ENCODE data around the gene SLC16A3. TPM values are rescaled to one million over a fixed set of nuclear protein-coding genes. Genes with fewer than 3 reads are reported as not detected.
A peak's percentile ranks its signal among the peaks of the same experiment; 100 is the strongest.

The SLC16A3 gene
- total RNA-seq, 1 donor, result 222 TPM

GRCh38 chr17:82262344-82262743 lies 33.5 kb downstream of the SLC16A3 start:
- Histone ChIP-seq H3K27me3 (ENCODE audit: insufficient read depth, low read length) (no peaks in the 10 kb centered on the region), H3K4me2 (ENCODE audit: insufficient read depth, low read length) (no peak overlapping the region), H3K9me3 (ENCODE audit: low read depth, low read length) (no peaks in the 10 kb centered on the region), H2AFZ (ENCODE audit: low read length) (no peak overlapping the region), H3K36me3 (ENCODE audit: insufficient read depth, low read length) (peaks cover 87% of the 10 kb centered on the region), H3K79me2 (ENCODE audit: insufficient read depth, low read length) (peaks cover 98% of the 10 kb centered on the region), H3K27ac (ENCODE audit: low read depth, low read length) (no peak overlapping the region), H3K4me3 (ENCODE audit: insufficient read depth, low read length) (no peak overlapping the region), H4K20me1 (ENCODE audit: insufficient read depth, low read length) (peaks cover 87% of the 10 kb centered on the region), H3K4me1 (ENCODE audit: insufficient read depth, low read length) (peaks cover 10% of the 10 kb centered on the region)
- no peak for DNase-seq (ENCODE audit: insufficient read length, low spot score, missing footprints)
- TF ChIP-seq CTCF (IDR thresholded peaks at IDR 0.05; ENCODE audit: extremely low read depth, low read depth, low read length), result no peak

- TF ChIP-seq CTCF (IDR thresholded peaks at IDR 0.05; ENCODE audit: extremely low read depth, low read depth, low read length), result no peak
- Histone ChIP-seq H3K4me1 (ENCODE audit: insufficient read depth, low read length) (peaks cover 19% of the 10 kb centered on the region), H4K20me1 (ENCODE audit: insufficient read depth, low read length) (peaks cover 88% of the 10 kb centered on the region), H2AFZ (ENCODE audit: low read length) (no peak overlapping the region), H3K4me3 (ENCODE audit: insufficient read depth, low read length) (no peak overlapping the region), H3K79me2 (ENCODE audit: insufficient read depth, low read length) (peaks cover 97% of the 10 kb centered on the region), H3K4me2 (ENCODE audit: insufficient read depth, low read length) (no peak overlapping the region), H3K27ac (ENCODE audit: low read depth, low read length) (no peak overlapping the region), H3K27me3 (ENCODE audit: insufficient read depth, low read length) (no peaks in the 10 kb centered on the region), H3K9me3 (ENCODE audit: low read depth, low read length) (no peaks in the 10 kb centered on the region), H3K36me3 (ENCODE audit: insufficient read depth, low read length) (peaks cover 78% of the 10 kb centered on the region)
- no peak for DNase-seq (ENCODE audit: insufficient read length, low spot score, missing footprints)
Measured at GRCh38 chr17:82263641-82264040, 34.8 kb downstream of the SLC16A3 start.

GRCh38 chr17:82266142-82266541 lies 37.3 kb downstream of the SLC16A3 start:
- no peak overlapping the region for H2AFZ ChIP-seq (ENCODE audit: low read length)
- peaks cover 94% of the 10 kb centered on the region for H4K20me1 ChIP-seq (ENCODE audit: insufficient read depth, low read length)
- peak; percentile 74 for DNase-seq (ENCODE audit: insufficient read length, low spot score, missing footprints)
- peak overlapping the region; percentile 60 for H3K27ac ChIP-seq (ENCODE audit: low read depth, low read length)
- peaks cover 74% of the 10 kb centered on the region for H3K36me3 ChIP-seq (ENCODE audit: insufficient read depth, low read length)
- no peak overlapping the region for H3K4me2 ChIP-seq (ENCODE audit: insufficient read depth, low read length)
- no peak for TF ChIP-seq CTCF (IDR thresholded peaks at IDR 0.05; ENCODE audit: extremely low read depth, low read depth, low read length)
- H3K9me3 ChIP-seq (ENCODE audit: low read depth, low read length), result no peaks in the 10 kb centered on the region
- H3K27me3 ChIP-seq (ENCODE audit: insufficient read depth, low read length), result no peaks in the 10 kb centered on the region
- no peak overlapping the region for H3K4me3 ChIP-seq (ENCODE audit: insufficient read depth, low read length)
- peaks cover 24% of the 10 kb centered on the region for H3K4me1 ChIP-seq (ENCODE audit: insufficient read depth, low read length)
- H3K79me2 ChIP-seq (ENCODE audit: insufficient read depth, low read length), result peaks cover 97% of the 10 kb centered on the region

- Histone ChIP-seq H3K9me3 (ENCODE audit: low read depth, low read length) (no peaks in the 10 kb centered on the region), H3K27me3 (ENCODE audit: insufficient read depth, low read length) (no peaks in the 10 kb centered on the region), H3K79me2 (ENCODE audit: insufficient read depth, low read length) (peaks cover 97% of the 10 kb centered on the region), H3K36me3 (ENCODE audit: insufficient read depth, low read length) (peaks cover 67% of the 10 kb centered on the region), H2AFZ (ENCODE audit: low read length) (no peak overlapping the region), H3K4me1 (ENCODE audit: insufficient read depth, low read length) (peaks cover 30% of the 10 kb centered on the region), H3K4me2 (ENCODE audit: insufficient read depth, low read length) (peak overlapping the region; percentile 80), H3K4me3 (ENCODE audit: insufficient read depth, low read length) (peak overlapping the region; percentile 44), H4K20me1 (ENCODE audit: insufficient read depth, low read length) (peaks cover 94% of the 10 kb centered on the region), H3K27ac (ENCODE audit: low read depth, low read length) (peak overlapping the region; percentile 91)
- DNase-seq (ENCODE audit: insufficient read length, low spot score, missing footprints), result peak; percentile 99
- no peak for TF ChIP-seq CTCF (IDR thresholded peaks at IDR 0.05; ENCODE audit: extremely low read depth, low read depth, low read length)
Measured at GRCh38 chr17:82267575-82268379, 38.9 kb downstream of the SLC16A3 start.

Measured in osteoblast (primary cell).